ENCODE data around the gene NRCAM.

- TF ChIP-seq POLR2AphosphoS5 (IDR thresholded peaks at IDR 0.05), result no peak
- TF ChIP-seq, protein P1, sequence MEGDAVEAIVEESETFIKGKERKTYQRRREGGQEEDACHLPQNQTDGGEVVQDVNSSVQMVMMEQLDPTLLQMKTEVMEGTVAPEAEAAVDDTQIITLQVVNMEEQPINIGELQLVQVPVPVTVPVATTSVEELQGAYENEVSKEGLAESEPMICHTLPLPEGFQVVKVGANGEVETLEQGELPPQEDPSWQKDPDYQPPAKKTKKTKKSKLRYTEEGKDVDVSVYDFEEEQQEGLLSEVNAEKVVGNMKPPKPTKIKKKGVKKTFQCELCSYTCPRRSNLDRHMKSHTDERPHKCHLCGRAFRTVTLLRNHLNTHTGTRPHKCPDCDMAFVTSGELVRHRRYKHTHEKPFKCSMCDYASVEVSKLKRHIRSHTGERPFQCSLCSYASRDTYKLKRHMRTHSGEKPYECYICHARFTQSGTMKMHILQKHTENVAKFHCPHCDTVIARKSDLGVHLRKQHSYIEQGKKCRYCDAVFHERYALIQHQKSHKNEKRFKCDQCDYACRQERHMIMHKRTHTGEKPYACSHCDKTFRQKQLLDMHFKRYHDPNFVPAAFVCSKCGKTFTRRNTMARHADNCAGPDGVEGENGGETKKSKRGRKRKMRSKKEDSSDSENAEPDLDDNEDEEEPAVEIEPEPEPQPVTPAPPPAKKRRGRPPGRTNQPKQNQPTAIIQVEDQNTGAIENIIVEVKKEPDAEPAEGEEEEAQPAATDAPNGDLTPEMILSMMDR (IDR thresholded peaks at IDR 0.05), result no peak
- no peak for TF ChIP-seq POLR2A (IDR thresholded peaks at IDR 0.05)
Observed at GRCh38 chr7:108358553-108358952, 97.7 kb downstream of the NRCAM start.

Measured in sigmoid colon (tissue), 4 donors.